ENCODE measurements around the gene C5orf15. TPM values are rescaled to one million over a fixed set of nuclear protein-coding genes. Genes with fewer than 3 reads are reported as not detected.

Gene C5orf15
- total RNA-seq, 1 donor from 2014 or later, result 58.5 TPM

- Mint-ChIP-seq H3K27ac (peak overlapping the region; percentile 52), H3K36me3 (ENCODE audit: insufficient read depth) (peaks cover 3% of the 10 kb centered on the region), H3K4me1 (ENCODE audit: low read depth) (peaks cover 34% of the 10 kb centered on the region), H3K4me3 (ENCODE audit: low read depth) (no peak overlapping the region), H3K27me3 (no peaks in the 10 kb centered on the region), H3K9me3 (ENCODE audit: low read depth) (no peaks in the 10 kb centered on the region)
- no peak for TF ChIP-seq CTCF (IDR thresholded peaks at IDR 0.05; ENCODE audit: unreplicated experiment)
- DNase-seq (ENCODE audit: low spot score, unreplicated experiment), result no peak
Measured at GRCh38 chr5:134000696-134001453, 32.5 kb upstream of the C5orf15 start.

- no peaks in the 10 kb centered on the region for H3K9me3 Mint-ChIP-seq (ENCODE audit: low read depth)
- H3K27ac Mint-ChIP-seq, result no peak overlapping the region
- no peak for DNase-seq (ENCODE audit: low spot score, unreplicated experiment)
- no peak overlapping the region for H3K4me3 Mint-ChIP-seq (ENCODE audit: low read depth)
- no peak for TF ChIP-seq CTCF (IDR thresholded peaks at IDR 0.05; ENCODE audit: unreplicated experiment)
- H3K4me1 Mint-ChIP-seq (ENCODE audit: low read depth), result peaks cover 36% of the 10 kb centered on the region
- peaks cover 3% of the 10 kb centered on the region for H3K36me3 Mint-ChIP-seq (ENCODE audit: insufficient read depth)
- H3K27me3 Mint-ChIP-seq, result no peaks in the 10 kb centered on the region
Measured at GRCh38 chr5:134000091-134000511, 31.7 kb upstream of the C5orf15 start.

- Mint-ChIP-seq H3K4me3 (ENCODE audit: low read depth) (no peak overlapping the region), H3K27ac (no peak overlapping the region), H3K36me3 (ENCODE audit: insufficient read depth) (peaks cover 3% of the 10 kb centered on the region), H3K27me3 (no peaks in the 10 kb centered on the region), H3K9me3 (ENCODE audit: low read depth) (no peaks in the 10 kb centered on the region), H3K4me1 (ENCODE audit: low read depth) (peaks cover 44% of the 10 kb centered on the region)
- no peak for TF ChIP-seq CTCF (IDR thresholded peaks at IDR 0.05; ENCODE audit: unreplicated experiment)
- DNase-seq (ENCODE audit: low spot score, unreplicated experiment), result no peak
Measured at GRCh38 chr5:133998807-133999206, 30.4 kb upstream of the C5orf15 start.

GRCh38 chr5:133998042-133998441, 29.6 kb upstream of the C5orf15 start:
- Mint-ChIP-seq H3K27ac (no peak overlapping the region), H3K9me3 (ENCODE audit: low read depth) (no peaks in the 10 kb centered on the region), H3K27me3 (no peaks in the 10 kb centered on the region), H3K4me3 (ENCODE audit: low read depth) (no peak overlapping the region), H3K36me3 (ENCODE audit: insufficient read depth) (peaks cover 3% of the 10 kb centered on the region), H3K4me1 (ENCODE audit: low read depth) (peaks cover 41% of the 10 kb centered on the region)
- DNase-seq (ENCODE audit: low spot score, unreplicated experiment), result no peak
- no peak for TF ChIP-seq CTCF (IDR thresholded peaks at IDR 0.05; ENCODE audit: unreplicated experiment)

- DNase-seq (ENCODE audit: low spot score, unreplicated experiment), result no peak
- no peaks in the 10 kb centered on the region for H3K27me3 Mint-ChIP-seq
- no peak overlapping the region for H3K27ac Mint-ChIP-seq
- peaks cover under 1% of the 10 kb centered on the region for H3K36me3 Mint-ChIP-seq (ENCODE audit: insufficient read depth)
- H3K4me3 Mint-ChIP-seq (ENCODE audit: low read depth), result no peak overlapping the region
- H3K4me1 Mint-ChIP-seq (ENCODE audit: low read depth), result peaks cover 37% of the 10 kb centered on the region
- peak; percentile 59 for TF ChIP-seq CTCF (IDR thresholded peaks at IDR 0.05; ENCODE audit: unreplicated experiment)
- no peaks in the 10 kb centered on the region for H3K9me3 Mint-ChIP-seq (ENCODE audit: low read depth)
Measured at GRCh38 chr5:133996683-133997252, 28.3 kb upstream of the C5orf15 start.
